K562 (cell line): Measurements from ENCODE around the gene CPT1A. TPM values are rescaled to one million over a fixed set of nuclear protein-coding genes. Genes with fewer than 3 reads are reported as not detected.

Source experiments
- CSDE1 ChIP-seq, 2 experiments: fragments of 450-650 bp; IDR thresholded peaks; 2 replicates each; pipeline ENCODE4 v1.6.1; 2016; ENCODE audit warnings: mild to moderate bottlenecking in 1 of 2
- EZH2 ChIP-seq: IDR thresholded peaks from 2 replicates; pipeline ENCODE4 v1.6.1; 2012; ENCODE audit warnings: low read depth, mild to moderate bottlenecking, inconsistent platforms, low read length, borderline replicate concordance
- FOXP1 ChIP-seq: sonication (generic); formaldehyde crosslinking; IDR thresholded peaks from 2 replicates; pipeline ENCODE4 v1.8.0; 2022; ENCODE audit warnings: mild to moderate bottlenecking, missing genetic modification reagents
- HDAC8 ChIP-seq: fragments of 450-650 bp; IDR thresholded peaks from 2 replicates; pipeline ENCODE4 v1.6.1; 2016; ENCODE audit warnings: mild to moderate bottlenecking, missing genetic modification characterization, moderate library complexity, missing compliant biosample characterization
- HOMEZ ChIP-seq: fragments of 250-450 bp; sonication (Bioruptor Pico); IDR thresholded peaks from 2 replicates; pipeline ENCODE4 v1.4.0; 2020; ENCODE audit warnings: mild to moderate bottlenecking, moderate library complexity
- L3MBTL2 ChIP-seq: fragments of 450-650 bp; IDR thresholded peaks from 2 replicates; pipeline ENCODE4 v1.6.1; 2016; ENCODE audit warnings: mild to moderate bottlenecking, moderate library complexity
- NR4A1 ChIP-seq, 2 experiments: fragments of 250-450 bp in 1 of 2; fragments of 450-650 bp in 1 of 2; sonication (Bioruptor Pico) in 1 of 2; IDR thresholded peaks; 2 replicates each; pipeline versions ENCODE4 v1.4.0 to v1.6.1; 2016 to 2020; ENCODE audit warnings: mild to moderate bottlenecking in 2 of 2, missing compliant biosample characterization in 1 of 2, missing genetic modification characterization in 1 of 2, moderate library complexity in 1 of 2
- PKNOX1 ChIP-seq: fragments of 450-650 bp; IDR thresholded peaks from 2 replicates; pipeline ENCODE4 v1.6.1; 2016
- PURB ChIP-seq: sonication (generic); formaldehyde crosslinking; IDR thresholded peaks from 2 replicates; pipeline ENCODE4 v1.9.0; 2021; ENCODE audit warnings: low read depth, mild to moderate bottlenecking, missing genetic modification reagents
- REST ChIP-seq, 2 experiments: fragments of 450-650 bp; formaldehyde crosslinking in 1 of 2; IDR thresholded peaks; 2 replicates each; pipeline versions ENCODE4 v1.4.0 to v1.6.1; 2014 to 2020; ENCODE audit warnings: mild to moderate bottlenecking in 2 of 2, borderline replicate concordance in 1 of 2, low read depth in 1 of 2
- SNIP1 ChIP-seq: fragments of 450-650 bp; IDR thresholded peaks from 2 replicates; pipeline ENCODE4 v1.7.1; 2017; ENCODE audit warnings: low read depth, mild to moderate bottlenecking
- STAG1 ChIP-seq: sonication (generic); formaldehyde crosslinking; IDR thresholded peaks from 2 replicates; pipeline ENCODE4 v1.5.0; 2020; ENCODE audit warnings: missing genetic modification reagents, borderline replicate concordance
- TBP ChIP-seq: optimal IDR thresholded peaks from 2 replicates; pipeline ENCODE3; 2011; ENCODE audit warnings: low read depth, low read length, improper control_type of control experiment
- YBX1 ChIP-seq: fragments of 450-650 bp; IDR thresholded peaks from 2 replicates; pipeline ENCODE4 v1.7.1; 2016; ENCODE audit warnings: mild to moderate bottlenecking
- ZC3H8 ChIP-seq: fragments of 450-650 bp; IDR thresholded peaks from 2 replicates; pipeline ENCODE4 v1.6.1; 2017
- ZNF121 ChIP-seq: sonication (generic); formaldehyde crosslinking; conservative IDR thresholded peaks from 2 replicates; pipeline ENCODE4 v1.8.0; 2022; ENCODE audit warnings: missing genetic modification reagents
- ZNF717 ChIP-seq: fragments of 250-450 bp; sonication (Bioruptor Pico); IDR thresholded peaks from 2 replicates; pipeline ENCODE4 v1.5.0; 2021
- ZNF778 ChIP-seq: fragments of 450-650 bp; formaldehyde crosslinking; IDR thresholded peaks from 2 replicates; pipeline ENCODE4 v1.4.0; 2020; ENCODE audit warnings: mild to moderate bottlenecking, moderate library complexity
- polyA plus RNA-seq, 8 experiments: library from polyadenylated mRNA; depleted of rRNA in 4 of 8; stranded (reverse) in 5 of 8; unstranded in 3 of 8; fragments of >200 nt; fragmentation: Nextera tagmentation in 2 of 8; fragmentation: Illumina TruSeq in 1 of 8; extraction: Ambion mirVana in 2 of 8; extraction: Trizol in 1 of 8; gene quantifications; 2 replicates each; pipeline versions ENCODE4 v1.2.1 to v1.2.3, GENCODE V29; 2011 to 2014; ENCODE audit warnings: inconsistent platforms in 1 of 8, missing spikeins in 1 of 8
- total RNA-seq, 7 experiments: library from RNA; depleted of rRNA in 6 of 7; stranded (reverse); fragments of >200 nt in 6 of 7; fragmentation: Illumina TruSeq in 2 of 7; extraction: Trizol in 2 of 7; gene quantifications; 2 replicates each; pipeline versions ENCODE4 v1.2.1 to v1.2.3, GENCODE V29; 2011 to 2021; ENCODE audit warnings: low replicate concordance in 1 of 7

CPT1A gene
- total and polyA plus RNA-seq, 9 of the 15 experiments (the other 6 are each of a cell fraction or from before 2014, with no cell fraction given), result 2.6 to 29.1 (median 12.3) TPM

GRCh38 chr11:68780829-68781228 is 60.9 kb downstream of the CPT1A start (continued):
- peak; percentile 66 for TF ChIP-seq REST (IDR thresholded peaks at IDR 0.05; ENCODE audit: borderline replicate concordance)
- no peak for TF ChIP-seq REST (CRISPR knock-in tag; IDR thresholded peaks at IDR 0.05; ENCODE audit: low read depth)
- TF ChIP-seq NR4A1 (CRISPR knock-in tag; IDR thresholded peaks at IDR 0.05), result no peak
- TF ChIP-seq NR4A1 (tag; IDR thresholded peaks at IDR 0.05), result 0 out of 2 replicates have a peak, but pooled peaks have one; percentile 34
- no peak for TF ChIP-seq ZNF778 (CRISPR knock-in tag)
- TF ChIP-seq ZNF121 (CRISPR knock-in tag), result no peak
- TF ChIP-seq SNIP1, result no peak
- no peak for TF ChIP-seq HOMEZ (CRISPR knock-in tag)
- TF ChIP-seq PURB, result no peak
- TF ChIP-seq PKNOX1, result no peak
- TF ChIP-seq STAG1 (CRISPR knock-in tag), result no peak
- no peak for TF ChIP-seq EZH2
- TF ChIP-seq ZC3H8, result no peak
- TF ChIP-seq ZNF717 (CRISPR knock-in tag), result no peak
- peak; percentile 22 for TF ChIP-seq TBP
- TF ChIP-seq CSDE1 (IDR thresholded peaks at IDR 0.05), result no peak
- TF ChIP-seq YBX1, result no peak
- no peak for TF ChIP-seq HDAC8 (tag)
- TF ChIP-seq FOXP1, result no peak
- peak; percentile 83 for TF ChIP-seq L3MBTL2
